ENCODE data around the gene PSMD9. TPM values are rescaled to one million over a fixed set of nuclear protein-coding genes. Genes with fewer than 3 reads are reported as not detected.
"Not testable (repeated sequence)": the region's sequence is repeated elsewhere in the genome, so short reads cannot be mapped to it uniquely, and the experiment has no call there.

The PSMD9 gene
- total RNA-seq, 4 donors from 2014 or later: 54.8 to 79.5 (median 70.7) TPM

GRCh38 chr12:121866331-121866730, 22.3 kb upstream of the PSMD9 start:
- no peaks in the 10 kb centered on the region for H3K36me3 ChIP-seq
- H3K27me3 ChIP-seq: no peaks in the 10 kb centered on the region
- no peak overlapping the region for H3K27ac ChIP-seq
- no peak for ATAC-seq
- TF ChIP-seq EP300 (IDR thresholded peaks at IDR 0.05) (no peak), CTCF (IDR thresholded peaks at IDR 0.05) (no peak), POLR2A (IDR thresholded peaks at IDR 0.05) (no peak), POLR2AphosphoS5 (IDR thresholded peaks at IDR 0.05) (no peak)
- H3K4me3 ChIP-seq: no peak overlapping the region
- H3K4me1 ChIP-seq: peaks cover 0 to 6% (median 0%) of the 10 kb centered on the region in 3 donors
- 39 to 46% methylated on average over 4 of the region's 4 CpGs for WGBS, 2 donors (ENCODE audit: low coverage in 1 of 2)
- no peaks in the 10 kb centered on the region for H3K9me3 ChIP-seq

GRCh38 chr12:121869229-121869628, 19.4 kb upstream of the PSMD9 start:
- not testable (repeated sequence) for H3K36me3 ChIP-seq, H3K9me3 ChIP-seq, H3K4me1 ChIP-seq, ATAC-seq, H3K27ac ChIP-seq, H3K4me3 ChIP-seq, H3K27me3 ChIP-seq
- WGBS, 2 donors (ENCODE audit: low coverage in 1 of 2): 90 to 94% methylated on average over 2 to 6 of the region's 8 CpGs

DNA sequence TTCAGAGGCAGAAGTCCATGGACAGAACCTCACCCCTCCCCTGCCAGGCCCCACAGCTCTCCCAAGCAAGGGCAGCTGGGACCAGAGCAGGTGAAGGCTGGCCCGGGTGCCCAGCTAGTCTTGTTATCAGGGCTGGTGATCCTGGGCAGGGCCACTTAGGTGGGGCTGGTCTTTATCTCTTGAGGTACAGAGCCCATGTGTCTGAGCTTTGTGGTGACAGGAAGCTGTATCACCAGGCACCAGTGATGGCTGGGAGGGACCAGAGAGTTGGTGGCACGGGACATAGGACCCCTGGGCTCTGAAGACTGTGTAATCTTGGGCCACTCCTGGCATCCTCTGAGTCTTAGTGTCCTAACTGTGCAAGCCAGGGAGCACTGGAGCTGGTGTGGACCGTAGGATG, 17.1 kb upstream of the PSMD9 start:
- no peaks in the 10 kb centered on the region for H3K36me3 ChIP-seq
- H3K4me1 ChIP-seq: no peaks in the 10 kb centered on the region
- TF ChIP-seq EP300 (IDR thresholded peaks at IDR 0.05) (no peak), POLR2AphosphoS5 (IDR thresholded peaks at IDR 0.05) (no peak)
- H3K4me3 ChIP-seq: no peak overlapping the region
- ATAC-seq: no peak
- H3K27me3 ChIP-seq: no peaks in the 10 kb centered on the region
- no CpG with 5 or more reads among the region's 3 CpGs for WGBS, 2 donors (ENCODE audit: low coverage in 1 of 2)
- H3K27ac ChIP-seq: no peak overlapping the region
- H3K9me3 ChIP-seq: no peaks in the 10 kb centered on the region

GRCh38 chr12:121872546-121873215, 15.9 kb upstream of the PSMD9 start:
- no peaks in the 10 kb centered on the region for H3K4me1 ChIP-seq
- H3K27ac ChIP-seq: peak overlapping the region in 3 of 4 donors; percentile 47 to 56 (median 54)
- no peaks in the 10 kb centered on the region for H3K36me3 ChIP-seq
- ATAC-seq: peak; percentile 81
- H3K4me3 ChIP-seq: no peak overlapping the region
- no peaks in the 10 kb centered on the region for H3K9me3 ChIP-seq
- 13 to 46% methylated on average over 1 to 3 of the region's 5 CpGs for WGBS, 2 donors (ENCODE audit: low coverage in 1 of 2)
- no peaks in the 10 kb centered on the region for H3K27me3 ChIP-seq
- no peak for TF ChIP-seq POLR2A (IDR thresholded peaks at IDR 0.05)
- TF ChIP-seq POLR2AphosphoS5 (IDR thresholded peaks at IDR 0.05): peak; percentile 31
- no peak for TF ChIP-seq CTCF (IDR thresholded peaks at IDR 0.05)

GRCh38 chr12:121873216-121873569, 15.4 kb upstream of the PSMD9 start:
- WGBS, 2 donors (ENCODE audit: low coverage in 1 of 2): 56 to 86% methylated on average over 1 to 2 of the region's 6 CpGs
- no peaks in the 10 kb centered on the region for H3K36me3 ChIP-seq
- ATAC-seq: peak; percentile 66
- no peaks in the 10 kb centered on the region for H3K4me1 ChIP-seq
- H3K27ac ChIP-seq: peak overlapping the region in 3 of 4 donors; percentile 47 to 56 (median 54)
- no peaks in the 10 kb centered on the region for H3K27me3 ChIP-seq
- no peaks in the 10 kb centered on the region for H3K9me3 ChIP-seq
- no peak overlapping the region for H3K4me3 ChIP-seq
- TF ChIP-seq POLR2A (IDR thresholded peaks at IDR 0.05) (no peak), CTCF (IDR thresholded peaks at IDR 0.05) (no peak), EP300 (IDR thresholded peaks at IDR 0.05) (no peak), POLR2AphosphoS5 (IDR thresholded peaks at IDR 0.05) (no peak)

DNA sequence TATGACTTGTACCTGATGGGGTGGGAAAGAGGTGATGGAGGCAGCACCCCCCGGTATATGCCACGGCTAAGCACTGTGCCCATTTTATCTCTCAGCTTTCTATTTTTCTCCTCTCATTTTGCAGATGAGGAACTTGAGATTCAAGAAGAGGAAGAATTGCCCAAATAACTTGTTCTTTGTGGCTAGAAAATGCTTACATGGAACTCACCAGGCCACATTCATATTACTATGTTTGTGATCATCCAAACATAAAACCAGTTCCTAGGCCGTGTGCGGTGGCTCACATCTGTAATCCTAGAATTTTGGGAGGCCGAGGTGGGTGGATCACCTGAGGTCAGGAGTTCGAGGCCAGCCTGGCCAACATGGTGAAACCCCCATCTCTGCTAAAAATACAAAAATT, 14.5 kb upstream of the PSMD9 start:
- Histone ChIP-seq H3K4me1 (no peaks in the 10 kb centered on the region), H3K27ac (no peak overlapping the region), H3K27me3 (no peaks in the 10 kb centered on the region), H3K4me3 (no peak overlapping the region), H3K9me3 (no peaks in the 10 kb centered on the region), H3K36me3 (no peaks in the 10 kb centered on the region)
- ATAC-seq: no peak
- WGBS, 2 donors (ENCODE audit: low coverage in 1 of 2): 77% methylated on average over 5 of the region's 6 CpGs; no CpG with 5 or more reads in 1 of the 2 donors
- no peak for TF ChIP-seq CTCF (IDR thresholded peaks at IDR 0.05)
- TF ChIP-seq POLR2A (IDR thresholded peaks at IDR 0.05): no peak
- TF ChIP-seq EP300 (IDR thresholded peaks at IDR 0.05): no peak
- no peak for TF ChIP-seq POLR2AphosphoS5 (IDR thresholded peaks at IDR 0.05)

All from gastroesophageal sphincter (tissue), 4 donors.